Left cardiac atrium (tissue), 4 donors: ENCODE results near the gene KCNG2. TPM values are rescaled to one million over a fixed set of nuclear protein-coding genes. Genes with fewer than 3 reads are reported as not detected.

Experiments
- ATAC-seq, 2 donors: fragments of 200-7000 bp; cut with Tn5 transposase; one replicate each; pipeline ENCODE4 v1.9.1; 2020; ENCODE audit warnings: mild to moderate bottlenecking in 2 of 2, moderate library complexity in 2 of 2
- DNase-seq: peaks from one replicate; pipeline ENCODE4 v3.0.0-alpha.2; 2020
- intact Hi-C, 2 donors: fragments of 100-400 bp; cut with DNase I; formaldehyde crosslinking; loops; one replicate each; pipeline versions ENCODE4 v1.14.1 to v1.15.1; 2022 to 2023
- total RNA-seq, 2 donors: library from RNA; stranded (reverse); fragmentation: NEBNext Ultra II Directional; extraction: Animal tissue kit (Norgen Biotek cat#: 25700); gene quantifications; one replicate each; pipeline ENCODE4 v1.2.1, GENCODE V29; 2021
- donor health status: DM: no; HTN: yes; CAD: no.
- donor health status: DM: no; HTN: yes; CAD: no; lungs with severe emphysema.
- donor health status: DM: yes; HTN: yes; CAD: no.
- donor health status: Dilated cardiomyopathy.

The KCNG2 gene
- total RNA-seq, 2 donors from 2014 or later, result 0.15 TPM; not detected in 1

GRCh38 chr18:79940126-79940813 lies 142.5 kb downstream of the KCNG2 start:
- intact Hi-C loops, result no loop called here
- ATAC-seq, result no peak

DNA sequence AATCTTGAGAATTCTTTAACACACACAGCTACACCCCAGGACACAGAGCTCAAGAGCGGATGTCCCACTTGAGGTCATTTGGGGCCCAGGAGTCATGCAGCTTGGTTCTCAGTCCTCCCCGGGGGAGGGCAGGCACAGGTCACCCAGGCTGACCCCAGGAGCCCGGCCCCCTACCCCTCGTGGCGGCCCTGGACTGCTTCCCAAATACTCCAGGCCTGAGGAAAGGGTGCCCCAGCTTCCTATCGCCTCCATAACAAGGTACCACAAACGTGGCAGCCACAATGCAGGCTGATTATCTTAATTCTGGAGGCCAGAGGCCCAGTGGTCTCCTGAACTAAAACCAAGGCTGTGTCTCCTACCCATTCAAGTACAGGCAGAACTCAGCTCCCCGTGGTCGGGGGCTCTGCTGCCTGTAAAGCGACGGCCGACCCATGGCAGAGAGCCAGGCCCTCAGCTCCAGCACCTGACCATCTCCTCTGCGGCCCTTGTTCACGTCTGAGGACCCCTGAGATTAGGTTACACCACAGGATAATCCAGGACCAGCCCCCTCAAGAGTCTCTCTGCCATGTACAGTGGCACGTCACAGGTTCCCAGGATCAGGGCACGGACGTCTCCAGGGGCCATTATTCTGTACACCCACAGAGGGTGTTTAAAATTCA lies 143.2 kb downstream of the KCNG2 start:
- ATAC-seq (no peak), DNase-seq (no peak)
- intact Hi-C loops, result no loop called here

More at GRCh38 chr18:79940126-79940813, 142.5 kb downstream of the KCNG2 start:
- DNase-seq, result no peak

DNA sequence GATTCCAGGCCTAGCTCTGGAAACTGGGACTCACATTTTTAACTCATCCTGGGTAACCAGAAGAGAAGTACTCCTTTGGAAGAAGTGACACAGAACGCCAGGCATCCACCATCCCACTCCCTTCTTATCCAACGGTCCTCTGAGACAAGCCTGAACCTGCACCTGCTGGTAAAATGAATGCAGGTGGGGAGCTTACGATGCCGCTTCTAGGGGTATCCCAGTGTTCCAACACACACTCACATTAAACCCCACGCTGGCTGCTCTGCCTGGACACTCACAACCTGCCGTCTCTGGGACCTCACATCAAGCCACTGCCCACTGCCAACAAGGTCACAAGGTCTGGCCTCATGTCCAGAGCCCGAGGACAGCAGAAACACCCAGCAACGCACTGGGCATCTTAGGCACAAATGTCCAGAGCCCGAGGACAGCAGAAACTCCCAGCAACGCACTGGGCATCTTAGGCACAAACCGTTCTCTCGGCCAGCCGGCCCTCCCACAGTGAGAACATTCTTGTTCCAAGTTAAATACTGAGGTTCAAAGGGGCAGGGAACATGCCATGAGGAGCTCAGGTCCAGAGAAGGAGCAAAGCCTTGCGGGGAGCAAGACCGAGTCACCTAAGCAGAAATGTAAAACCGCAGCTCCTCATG lies 143.9 kb downstream of the KCNG2 start:
- no peak for DNase-seq
- intact Hi-C loops, result no loop called here
- no peak for ATAC-seq

- ATAC-seq (no peak), DNase-seq (no peak)
- intact Hi-C loops, result no loop called here
These were observed 144.5 kb downstream of the KCNG2 start for GRCh38 chr18:79942211-79942610.

GRCh38 chr18:79942786-79943607 lies 145.3 kb downstream of the KCNG2 start:
- ATAC-seq, result no peak
- DNase-seq, result no peak
- intact Hi-C loops, result no loop called here

- ATAC-seq (no peak), DNase-seq (no peak)
- intact Hi-C loops, result no loop called here
These were observed 145.9 kb downstream of the KCNG2 start for GRCh38 chr18:79943608-79944125.

DNA sequence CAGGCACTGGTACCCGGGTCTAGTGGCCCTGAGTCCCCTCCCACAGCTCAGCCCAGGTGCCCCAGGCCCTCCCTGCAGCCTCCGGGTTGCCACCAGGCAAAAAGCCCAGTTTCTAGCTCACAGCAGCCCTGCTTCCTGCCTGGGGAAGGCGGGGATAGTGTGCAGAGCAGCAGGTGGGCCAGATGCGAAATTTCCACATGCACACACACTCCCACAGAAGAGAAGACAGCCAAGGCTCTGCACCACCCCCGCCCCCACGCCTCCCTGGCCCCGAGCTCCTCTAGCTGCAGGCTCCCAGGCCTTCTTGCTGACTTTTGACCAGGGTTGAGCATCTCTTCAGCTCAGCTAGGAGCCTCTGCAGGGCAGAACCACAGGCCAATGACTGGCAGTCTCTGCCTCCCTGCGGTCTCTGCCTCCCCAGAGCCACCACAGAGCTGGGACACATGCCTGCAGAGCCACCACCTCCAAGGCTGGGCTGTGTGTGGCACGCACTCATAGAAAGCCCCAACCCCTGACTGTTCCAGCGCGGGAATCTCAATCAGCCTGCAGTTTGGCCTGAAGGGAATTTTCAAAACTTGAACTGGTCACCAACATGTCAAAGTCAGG lies 146.5 kb downstream of the KCNG2 start:
- ATAC-seq (peak; percentile 14 to 70), DNase-seq (no peak)
- intact Hi-C loops, result no loop called here

GRCh38 chr18:79944746-79945117 lies 147.0 kb downstream of the KCNG2 start:
- ATAC-seq (no peak), DNase-seq (no peak)
- intact Hi-C loops, result no loop called here

GRCh38 chr18:79945118-79946042 lies 147.6 kb downstream of the KCNG2 start:
- ATAC-seq (no peak), DNase-seq (no peak)
- intact Hi-C loops, result no loop called here

DNA sequence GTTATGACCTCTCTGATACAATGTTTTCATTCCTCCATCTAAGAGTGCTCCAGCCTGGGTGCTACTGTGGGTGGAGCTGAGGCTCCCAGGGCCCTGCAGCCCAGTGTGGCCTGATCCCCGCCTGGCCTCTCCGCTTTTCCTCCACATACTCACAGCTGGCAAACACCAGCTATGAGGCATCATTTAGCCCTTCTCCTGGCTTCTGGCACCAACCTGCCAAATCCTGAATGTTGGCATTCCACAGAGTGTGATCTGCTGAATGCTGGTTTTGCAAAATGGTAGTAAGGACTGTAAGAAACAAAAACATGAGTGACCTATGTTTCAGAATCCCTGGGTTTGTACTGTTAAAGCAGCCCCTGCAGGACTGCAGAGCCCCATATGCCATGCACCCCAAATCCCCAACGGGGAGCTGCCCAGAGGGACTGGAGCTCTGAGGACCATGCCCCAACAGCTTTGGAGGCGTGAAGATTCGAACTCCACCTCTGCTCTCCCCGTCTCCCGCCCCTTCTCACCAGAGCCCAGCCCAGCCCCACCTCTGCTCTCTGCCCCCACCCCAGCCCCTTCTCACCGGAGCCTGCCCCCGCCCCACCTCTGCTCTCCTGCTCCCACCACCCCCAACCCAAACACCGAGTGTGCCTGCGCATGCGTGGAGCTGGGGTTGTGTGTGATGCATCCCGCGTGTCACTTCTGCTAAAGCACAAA lies 149.5 kb downstream of the KCNG2 start:
- intact Hi-C loops, result no loop called here
- no peak for DNase-seq
- no peak for ATAC-seq

DNA sequence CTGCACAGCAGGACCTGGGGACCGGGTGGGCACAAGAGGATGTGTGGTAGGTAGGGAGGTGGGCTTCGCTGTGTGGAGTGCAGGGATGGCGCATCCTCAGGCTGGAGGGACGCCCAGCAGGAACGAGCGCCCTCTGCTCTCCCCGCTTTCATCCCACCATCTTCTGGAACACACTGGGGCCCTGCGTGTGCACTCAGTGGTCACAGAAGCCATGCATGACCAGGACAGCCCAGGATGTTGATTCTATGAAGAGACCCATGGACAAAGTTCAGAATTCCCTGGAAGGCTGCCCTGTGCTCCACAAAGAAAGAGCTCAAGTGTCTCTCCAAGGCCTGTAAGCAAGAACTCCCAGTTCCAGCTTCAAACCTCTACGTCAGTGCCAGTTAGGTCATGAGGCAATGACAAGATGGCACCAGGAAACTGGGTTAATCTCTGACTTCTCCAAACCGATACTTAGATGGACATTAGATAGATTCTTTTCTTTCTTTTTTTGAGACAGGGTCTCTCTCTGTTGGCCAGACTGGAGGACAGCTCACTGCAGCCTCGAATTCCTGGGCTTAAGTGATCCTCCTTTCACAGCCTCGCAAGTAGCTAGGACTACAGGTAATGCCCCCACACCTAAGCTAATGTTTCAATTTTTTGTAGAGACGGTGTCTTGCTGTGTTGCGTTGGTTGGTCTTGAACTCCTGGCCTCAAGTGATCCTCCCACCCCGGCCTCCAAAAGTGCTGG lies 150.3 kb downstream of the KCNG2 start:
- DNase-seq (no peak), ATAC-seq (no peak)
- intact Hi-C loops, result no loop called here

- intact Hi-C loops, result no loop called here
- no peak for DNase-seq
- ATAC-seq, result no peak
These were observed 151.1 kb downstream of the KCNG2 start for GRCh38 chr18:79948719-79949411.
